Myocyte (in vitro differentiated cells): ENCODE measurements around the gene ELOVL4. TPM values are rescaled to one million over a fixed set of nuclear protein-coding genes. Genes with fewer than 3 reads are reported as not detected.
A peak's percentile ranks its signal among the peaks of the same experiment; 100 is the strongest.

Experiments used
- DNase-seq: peaks from one replicate; pipeline ENCODE4 v3.0.0-alpha.2; 2012; ENCODE audit warnings: low read depth
- polyA plus RNA-seq: library from polyadenylated mRNA; unstranded; fragments of >200 nt; gene quantifications from one replicate; pipeline ENCODE4 v1.2.1, GENCODE V29; 2012; ENCODE audit warnings: missing spikeins
- total RNA-seq: library from RNA; depleted of rRNA; stranded (reverse); fragments of >200 nt; gene quantifications from 2 replicates; pipeline ENCODE4 v1.2.3, GENCODE V29; 2014

ELOVL4 gene
- 1.9 and 2.2 TPM in 2 replicates for total RNA-seq
- 1.1 TPM for polyA plus RNA-seq

DNA sequence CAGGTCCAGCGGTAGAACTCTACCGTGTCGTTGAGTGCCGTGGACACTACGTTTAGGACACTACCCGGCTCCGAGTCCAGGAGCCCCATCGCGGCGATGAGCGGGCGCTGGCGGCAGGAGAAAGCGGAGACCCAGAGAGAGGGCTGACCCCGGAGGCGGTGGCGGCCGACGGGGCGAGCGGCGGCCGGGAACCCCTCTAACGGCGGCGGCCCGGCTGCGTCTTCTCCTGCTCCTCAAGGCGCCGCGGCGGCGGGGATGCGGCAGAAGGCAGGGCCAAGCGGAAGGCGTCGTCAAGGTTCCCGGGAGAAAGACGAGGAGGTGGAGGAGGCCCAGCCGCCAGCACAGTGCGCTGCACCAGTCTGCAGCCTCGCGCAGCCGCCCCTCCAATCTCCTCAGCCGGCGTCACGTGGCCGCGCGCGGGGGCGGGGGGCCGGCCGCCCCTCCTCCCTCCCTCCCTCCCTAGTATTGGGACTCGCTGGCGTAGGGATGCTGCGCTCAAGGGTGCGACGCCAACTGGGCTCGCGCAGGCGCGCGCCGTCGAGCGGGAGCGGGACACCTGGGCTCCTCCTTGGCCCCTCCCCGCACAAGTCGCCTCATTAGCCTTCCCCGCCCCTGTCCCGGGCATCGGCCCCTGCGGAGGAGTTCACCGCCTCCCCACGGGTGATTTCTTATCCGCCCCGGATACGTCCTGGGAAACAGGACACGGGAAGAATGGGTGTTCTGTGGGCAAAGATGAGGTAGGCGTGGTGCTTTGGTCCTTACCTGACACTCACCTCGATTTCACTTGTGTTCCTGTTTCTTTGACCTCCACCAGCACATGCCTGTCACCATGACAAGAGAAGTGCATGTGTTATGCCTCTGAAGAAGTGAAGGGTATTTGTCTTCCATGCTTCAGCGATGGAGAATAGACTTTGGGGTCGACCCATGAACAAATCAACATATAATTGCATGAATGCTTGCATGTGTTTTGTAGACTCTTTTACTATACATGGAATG lies at the start of gene ELOVL4:
Gene ELOVL4 (minus strand): TSS at position 363 of the 996 bp plus-strand sequence. CDS start 274 bp downstream, at position 89.
- DNase-seq, result peak; percentile 60

DNA sequence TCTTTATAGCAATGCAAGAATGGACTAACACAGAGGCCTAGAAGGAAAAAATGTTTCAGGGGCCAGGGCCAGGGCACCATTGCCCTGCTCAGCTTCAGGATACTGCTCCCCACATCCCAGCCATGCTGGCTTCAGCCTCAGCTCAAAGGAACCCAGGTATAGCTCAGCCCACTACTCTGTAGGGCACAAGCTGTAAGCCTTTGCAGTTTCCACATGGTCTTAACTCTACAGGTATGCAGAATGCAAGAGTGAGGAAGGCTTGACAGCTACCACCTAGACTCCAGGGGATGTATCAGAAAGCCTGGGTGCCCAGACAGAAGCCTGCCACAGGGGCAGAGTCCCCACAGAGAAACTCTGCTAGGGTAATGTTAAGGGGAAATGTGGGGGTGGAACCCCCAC lies 46.6 kb upstream of the ELOVL4 start:
- DNase-seq, result no peak

DNA sequence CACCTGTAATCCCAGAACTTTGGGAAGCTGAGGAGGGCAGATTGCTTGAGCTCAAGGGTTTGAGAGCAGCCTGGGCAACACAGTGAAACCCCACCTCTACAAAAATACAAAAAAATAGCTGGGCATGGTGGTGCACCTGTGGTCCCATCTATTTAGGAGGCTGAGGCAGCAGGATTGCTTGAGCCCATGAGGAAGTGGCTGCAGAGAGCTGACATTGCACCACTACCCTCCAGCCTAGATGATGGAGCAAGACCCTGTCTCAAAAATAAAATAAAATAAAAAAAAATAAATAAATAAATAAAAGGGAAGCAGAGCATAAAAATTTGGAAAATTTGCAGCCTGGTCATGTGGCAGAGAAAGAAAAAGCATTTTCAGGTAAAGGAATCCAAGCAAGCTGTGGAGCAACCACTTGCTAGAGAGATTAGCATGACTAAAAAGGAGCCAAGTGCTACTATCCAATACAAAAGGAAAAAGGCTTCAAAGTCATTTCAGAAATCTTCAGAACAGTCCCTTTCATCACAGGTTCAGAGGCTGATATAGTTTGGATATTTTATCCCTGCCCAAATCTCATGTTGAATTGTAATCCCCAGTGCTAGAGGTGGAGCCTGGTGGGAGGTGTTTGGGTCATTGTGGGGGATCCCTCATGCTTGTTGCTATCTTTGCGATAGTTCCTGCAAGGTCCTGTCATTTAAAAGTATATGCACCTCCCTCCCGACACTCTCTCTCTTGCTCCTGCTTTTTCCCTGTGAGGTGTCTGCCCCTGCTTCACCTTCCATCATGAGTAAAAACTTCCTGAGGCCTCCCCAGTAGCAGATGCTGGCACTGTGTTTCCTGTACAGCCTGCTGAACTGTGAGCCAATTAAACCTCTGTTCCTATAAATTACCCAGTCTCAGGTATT lies 45.9 kb upstream of the ELOVL4 start:
- no peak for DNase-seq

- no peak for DNase-seq
Observed at GRCh38 chr6:79989641-79990040, 42.3 kb upstream of the ELOVL4 start.

DNA sequence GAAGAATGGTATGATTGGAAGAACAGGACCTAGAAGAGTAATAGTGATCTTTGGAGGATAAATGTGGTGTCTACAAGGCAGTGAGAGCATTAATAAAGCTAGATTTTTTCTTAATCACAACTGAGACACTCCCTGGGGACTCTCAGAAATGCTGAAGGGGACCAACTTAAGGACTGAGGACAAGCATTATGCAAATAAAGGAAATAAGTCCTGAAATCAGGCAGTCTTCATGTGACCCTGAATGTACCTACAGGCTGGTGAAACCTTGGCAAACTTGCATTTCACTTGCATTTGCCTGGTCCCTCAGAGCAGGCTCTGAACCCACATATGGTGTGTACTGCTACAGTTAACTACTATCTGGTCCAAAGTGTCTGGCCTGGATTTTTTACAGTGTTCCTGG lies 37.8 kb upstream of the ELOVL4 start:
- DNase-seq, result no peak

DNA sequence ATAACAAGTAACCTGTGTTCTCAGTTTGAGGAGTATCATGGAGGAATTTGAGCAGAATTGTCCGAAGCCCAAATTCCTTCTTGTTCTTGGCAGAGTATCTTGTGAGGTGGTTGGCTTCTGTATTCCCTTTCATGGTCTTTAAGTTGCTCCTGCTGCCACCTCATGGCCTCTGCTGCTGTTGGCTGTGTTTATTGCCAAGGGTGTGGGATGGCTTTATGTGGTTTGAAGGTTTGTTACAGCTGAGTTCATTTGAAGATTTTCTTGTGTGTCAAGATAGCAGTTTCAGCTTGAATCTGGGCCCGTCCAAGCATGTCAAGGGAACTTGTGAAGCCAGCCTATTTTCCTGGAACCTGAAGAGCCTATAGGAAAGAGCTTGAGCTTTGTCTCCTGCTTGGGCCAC lies 36.9 kb upstream of the ELOVL4 start:
- DNase-seq, result peak; percentile 37

- DNase-seq, result no peak
Observed at GRCh38 chr6:79981652-79982051, 34.3 kb upstream of the ELOVL4 start.

DNA sequence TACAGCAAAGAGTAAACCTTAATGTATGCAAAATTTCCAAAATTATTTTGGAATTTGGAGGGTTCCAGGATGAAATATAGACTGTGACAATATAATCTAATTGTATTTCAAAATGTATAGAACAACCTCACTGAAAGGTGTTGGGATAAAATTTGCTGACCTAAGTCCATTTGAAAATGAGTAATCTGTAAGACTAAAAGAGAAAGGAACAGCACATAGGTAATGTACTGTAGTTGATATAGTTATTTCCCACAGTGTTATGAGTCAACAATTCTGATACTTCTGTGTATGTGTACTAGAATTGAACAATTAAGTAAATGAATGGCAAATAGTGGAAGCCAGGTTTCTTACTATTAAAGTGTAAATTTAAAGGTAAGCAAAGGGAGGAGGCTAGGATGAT lies 23.8 kb upstream of the ELOVL4 start:
- DNase-seq, result no peak

DNA sequence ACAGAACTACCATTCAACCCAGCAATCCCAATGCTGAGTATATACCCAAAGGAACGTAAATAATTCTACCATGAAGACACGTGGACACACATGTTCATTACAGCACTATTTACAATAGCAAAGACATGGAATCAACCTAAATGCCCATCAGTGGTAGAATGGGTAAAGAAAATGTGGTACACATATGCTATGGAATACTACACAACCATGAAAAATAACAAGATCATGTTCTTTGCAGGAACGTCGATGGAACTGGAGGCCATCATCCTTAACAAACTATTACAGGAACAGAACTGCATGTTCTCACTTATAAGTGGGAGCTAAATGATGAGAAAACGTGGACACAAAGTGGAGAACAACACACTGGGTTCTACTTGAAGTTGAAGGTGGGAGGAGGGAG lies 22.4 kb upstream of the ELOVL4 start:
- DNase-seq, result no peak

- DNase-seq, result no peak
Observed at GRCh38 chr6:79967178-79967577, 19.8 kb upstream of the ELOVL4 start.

DNA sequence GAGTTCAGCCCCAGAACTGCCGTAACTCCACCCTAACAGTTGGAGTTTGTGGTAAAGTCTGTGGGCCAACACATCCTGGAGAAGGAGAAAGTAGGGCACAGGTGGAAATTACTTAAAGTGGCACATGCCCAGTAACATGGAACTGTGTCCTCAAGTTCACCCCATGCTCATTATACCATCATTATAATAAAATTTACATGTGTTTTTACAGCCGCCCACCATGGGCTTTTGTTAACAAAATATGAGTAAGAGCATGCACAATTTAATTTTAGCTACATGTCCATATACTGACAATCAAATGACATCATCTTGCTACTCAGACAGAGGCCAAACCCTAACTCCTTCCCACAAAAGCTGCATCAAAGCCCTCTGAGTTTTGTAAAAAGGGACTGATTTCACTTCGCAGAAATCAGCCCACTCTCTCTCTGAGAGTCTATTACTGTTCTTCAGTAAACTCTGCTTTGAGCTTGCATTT lies 17.3 kb upstream of the ELOVL4 start:
- DNase-seq, result peak; percentile 45

DNA sequence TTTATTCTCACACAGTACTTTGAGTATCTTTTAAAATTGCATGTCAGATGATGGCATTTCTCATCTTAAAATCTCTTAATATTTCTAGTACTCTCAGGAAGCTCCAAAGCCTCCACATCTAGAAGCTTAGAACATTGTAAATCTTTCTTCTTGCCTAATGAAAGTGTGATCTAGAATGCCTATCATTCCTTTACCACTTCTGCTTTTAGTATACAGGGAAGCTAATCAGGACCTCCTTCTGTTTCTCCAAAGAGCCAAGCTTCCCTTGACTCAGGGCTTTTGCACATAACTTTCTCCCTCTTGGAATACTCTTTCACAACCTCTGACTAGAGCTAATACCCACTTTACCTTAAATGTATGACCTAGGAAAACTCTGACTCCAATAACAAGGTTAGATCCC lies 7.5 kb upstream of the ELOVL4 start:
- DNase-seq, result no peak

- peak; percentile 69 for DNase-seq
Observed at GRCh38 chr6:79949233-79949632, 1.9 kb upstream of the ELOVL4 start.

DNA sequence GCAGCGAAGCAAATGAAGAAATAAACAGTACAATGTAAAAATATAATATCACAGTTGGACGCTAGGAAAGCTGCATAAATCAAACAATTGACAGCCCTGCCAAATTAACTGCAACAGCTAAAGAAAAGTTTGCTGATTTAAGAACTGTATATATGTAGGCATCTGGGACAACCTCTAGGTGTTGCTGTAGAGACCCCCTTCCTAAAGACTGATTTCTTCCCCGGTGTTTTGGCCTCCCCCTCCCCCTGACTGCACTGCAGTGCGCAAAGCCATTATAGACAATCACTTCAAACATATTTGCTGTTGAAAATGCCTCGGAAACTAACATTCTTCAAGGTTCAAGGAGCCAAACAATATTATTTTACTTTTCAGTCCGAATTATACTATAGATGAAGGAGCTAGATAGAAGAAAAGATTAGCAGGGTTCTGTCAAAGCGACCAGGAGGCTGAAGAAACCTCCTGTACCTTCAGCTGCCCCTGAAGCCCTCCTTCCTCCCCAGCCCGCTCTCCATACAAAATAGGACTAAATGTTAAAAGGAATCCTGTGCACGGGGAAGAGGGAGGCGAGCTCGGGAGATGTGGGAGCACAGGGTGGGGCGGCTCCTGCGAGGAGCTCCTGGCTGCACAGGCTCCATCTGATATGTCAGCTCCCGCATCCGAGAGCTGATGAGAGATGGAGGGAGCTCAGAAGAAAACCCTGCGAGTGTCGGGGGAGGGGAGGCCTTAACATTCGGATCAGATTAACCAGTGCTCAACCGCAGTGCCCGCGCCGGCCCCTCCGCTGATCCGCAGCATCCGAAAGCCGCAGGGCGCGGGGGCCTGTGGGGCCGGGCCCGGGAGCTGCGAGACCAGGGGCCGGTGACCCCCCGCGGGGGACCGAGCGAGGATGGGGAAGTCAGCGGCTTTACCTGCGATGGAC lies 822 bp downstream of the ELOVL4 start:
- DNase-seq, result peak; percentile 35

- DNase-seq, result no peak
Observed at GRCh38 chr6:79943133-79943532, 4.2 kb downstream of the ELOVL4 start.

DNA sequence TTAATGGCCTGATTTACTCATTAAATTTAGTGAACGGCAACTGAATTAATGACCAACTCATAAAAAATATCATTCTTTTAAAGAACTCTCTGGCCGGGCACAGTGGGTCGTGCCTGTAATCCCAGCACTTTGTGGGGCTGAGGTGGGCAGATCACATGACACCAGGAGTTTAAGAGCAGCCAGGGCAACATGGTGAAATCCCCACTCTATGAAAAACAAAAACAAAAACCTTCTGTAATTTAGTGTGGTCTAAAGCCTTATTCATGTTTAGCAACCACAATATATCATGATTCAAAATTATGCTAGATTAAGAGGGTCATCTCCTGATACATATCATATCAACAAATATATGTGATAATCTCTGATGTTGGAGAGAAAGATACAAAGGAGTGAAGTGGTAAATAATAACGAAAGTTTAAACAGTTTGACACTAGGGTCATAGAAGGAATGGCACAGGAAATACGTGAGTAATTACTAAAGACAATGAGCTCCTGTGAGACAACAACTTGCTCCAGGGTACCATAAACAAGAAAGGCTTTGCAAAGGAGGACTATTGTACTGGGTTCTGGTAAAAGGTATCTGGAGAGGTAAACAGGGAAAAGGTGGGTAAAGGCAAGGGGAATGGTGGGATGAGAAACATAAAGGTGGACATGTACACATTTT lies 5.7 kb downstream of the ELOVL4 start:
- DNase-seq, result no peak

DNA sequence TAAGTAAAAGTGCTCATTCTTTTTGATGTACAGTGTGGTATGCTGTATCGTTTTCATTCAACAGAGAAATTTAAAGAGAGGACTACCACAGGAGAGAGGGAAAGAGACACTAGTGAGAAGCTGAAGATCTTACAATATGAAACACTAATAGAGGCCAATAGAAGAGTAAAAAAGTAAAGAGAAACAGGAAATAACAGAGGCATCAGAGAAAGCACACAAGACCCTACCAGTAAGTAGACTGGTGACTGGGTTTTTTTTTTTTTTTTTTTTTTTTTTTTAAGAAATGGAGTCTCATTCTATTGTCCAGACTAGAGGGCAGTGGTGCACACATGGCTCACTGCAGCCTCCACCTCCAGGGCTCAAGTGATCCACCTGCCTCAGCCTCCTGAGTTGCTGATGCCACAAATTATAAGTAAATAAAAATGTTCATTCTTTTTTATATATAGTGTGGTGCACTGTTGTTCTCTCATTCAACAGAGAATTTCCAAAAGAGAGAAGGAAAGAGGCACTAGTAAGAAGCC lies 18.8 kb downstream of the ELOVL4 start:
- no peak for DNase-seq

GRCh38 chr6:79927758-79928157 lies 19.6 kb downstream of the ELOVL4 start:
- no peak for DNase-seq

DNA sequence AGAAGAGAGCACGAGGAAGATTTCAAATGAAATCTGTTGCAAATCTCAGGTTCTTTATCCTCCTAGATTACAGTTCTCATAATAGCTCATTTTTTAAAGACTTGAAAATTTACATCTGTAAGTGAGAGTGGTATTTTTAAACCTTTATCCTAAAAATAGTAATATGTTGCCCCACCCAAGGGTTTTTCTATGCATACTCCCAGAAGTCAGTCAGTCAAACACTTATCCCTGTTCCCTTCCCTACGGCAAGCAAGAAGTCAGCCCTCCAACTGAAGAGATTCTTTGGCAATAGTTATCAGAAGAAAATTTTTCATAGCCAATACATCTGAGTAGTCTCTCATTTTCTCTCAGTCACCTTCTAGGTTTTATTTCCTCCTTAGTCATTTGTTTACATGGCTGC lies 24.1 kb downstream of the ELOVL4 start:
- no peak for DNase-seq

- DNase-seq, result no peak
Observed at GRCh38 chr6:79922018-79922417, 25.3 kb downstream of the ELOVL4 start.
